Effector memory CD4-positive, alpha-beta T cell (primary cell): ENCODE results near the gene TTLL11.

Source experiments
- DNase-seq, 3 donors: peaks; one replicate each; pipeline ENCODE4 v3.0.0-alpha.2; 2020
- H3K27ac ChIP-seq: 2 replicates; pipeline ENCODE4 v1.7.0; 2013; ENCODE audit warnings: mild to moderate bottlenecking, low read length, moderate library complexity; ENCODE audit not compliant: insufficient read depth, poor library complexity, severe bottlenecking
- H3K27me3 ChIP-seq: replicated peaks from 2 replicates; pipeline ENCODE4 v1.7.0; 2013; ENCODE audit warnings: mild to moderate bottlenecking, low read length; ENCODE audit not compliant: insufficient read depth, control insufficient read depth, poor library complexity, severe bottlenecking
- H3K36me3 ChIP-seq: 2 replicates; pipeline ENCODE4 v1.7.0; 2013; ENCODE audit warnings: mild to moderate bottlenecking, low read length, moderate library complexity; ENCODE audit not compliant: control insufficient read depth, insufficient read depth
- H3K4me1 ChIP-seq: 2 replicates; pipeline ENCODE4 v1.7.0; 2013; ENCODE audit warnings: low read length, mild to moderate bottlenecking; ENCODE audit not compliant: control insufficient read depth, insufficient read depth, poor library complexity, severe bottlenecking
- H3K4me3 ChIP-seq: 2 replicates; pipeline ENCODE4 v1.7.0; 2013; ENCODE audit warnings: low read length, low read depth, mild to moderate bottlenecking; ENCODE audit not compliant: insufficient read depth, poor library complexity, severe bottlenecking
- H3K9me3 ChIP-seq: 2 replicates; pipeline ENCODE4 v1.7.0; 2013; ENCODE audit warnings: mild to moderate bottlenecking, low read length, moderate library complexity; ENCODE audit not compliant: control insufficient read depth

TTLL11 gene

GRCh38 chr9:122031157-122031556 is 62.0 kb downstream of the TTLL11 start:
- Histone ChIP-seq H3K9me3 (no peaks in the 10 kb centered on the region), H3K36me3 (peaks cover 7% of the 10 kb centered on the region), H3K27me3 (no peaks in the 10 kb centered on the region), H3K27ac (no peak overlapping the region), H3K4me1 (no peaks in the 10 kb centered on the region), H3K4me3 (no peak overlapping the region)
- DNase-seq = no peak

GRCh38 chr9:122030357-122030756 is 62.8 kb downstream of the TTLL11 start:
- no peaks in the 10 kb centered on the region for H3K4me1 ChIP-seq
- H3K27ac ChIP-seq = no peak overlapping the region
- no peak for DNase-seq
- no peaks in the 10 kb centered on the region for H3K9me3 ChIP-seq
- H3K27me3 ChIP-seq = no peaks in the 10 kb centered on the region
- H3K4me3 ChIP-seq = no peak overlapping the region
- H3K36me3 ChIP-seq = peaks cover 4% of the 10 kb centered on the region

GRCh38 chr9:122029898-122030297 is 63.2 kb downstream of the TTLL11 start:
- Histone ChIP-seq H3K27me3 (no peaks in the 10 kb centered on the region), H3K4me3 (no peak overlapping the region), H3K36me3 (peaks cover 4% of the 10 kb centered on the region), H3K27ac (no peak overlapping the region), H3K9me3 (no peaks in the 10 kb centered on the region), H3K4me1 (no peaks in the 10 kb centered on the region)
- DNase-seq = no peak

- Histone ChIP-seq H3K4me1 (no peaks in the 10 kb centered on the region), H3K4me3 (no peak overlapping the region), H3K36me3 (peaks cover 4% of the 10 kb centered on the region), H3K27ac (no peak overlapping the region), H3K27me3 (no peaks in the 10 kb centered on the region), H3K9me3 (no peaks in the 10 kb centered on the region)
- no peak for DNase-seq
Measured at GRCh38 chr9:122028089-122028488, 65.0 kb downstream of the TTLL11 start.

GRCh38 chr9:122020398-122020797 is 72.7 kb downstream of the TTLL11 start:
- no peak overlapping the region for H3K4me3 ChIP-seq
- DNase-seq = no peak
- no peaks in the 10 kb centered on the region for H3K4me1 ChIP-seq
- H3K9me3 ChIP-seq = no peaks in the 10 kb centered on the region
- H3K27me3 ChIP-seq = no peaks in the 10 kb centered on the region
- H3K27ac ChIP-seq = no peak overlapping the region
- no peaks in the 10 kb centered on the region for H3K36me3 ChIP-seq

GRCh38 chr9:122016744-122017143 is 76.4 kb downstream of the TTLL11 start:
- Histone ChIP-seq H3K4me1 (no peaks in the 10 kb centered on the region), H3K9me3 (no peaks in the 10 kb centered on the region), H3K27ac (no peak overlapping the region), H3K27me3 (no peaks in the 10 kb centered on the region), H3K4me3 (no peak overlapping the region), H3K36me3 (no peaks in the 10 kb centered on the region)
- no peak for DNase-seq

GRCh38 chr9:122016309-122016708 is 76.8 kb downstream of the TTLL11 start:
- no peak for DNase-seq
- H3K4me3 ChIP-seq = no peak overlapping the region
- H3K27ac ChIP-seq = no peak overlapping the region
- H3K9me3 ChIP-seq = no peaks in the 10 kb centered on the region
- no peaks in the 10 kb centered on the region for H3K36me3 ChIP-seq
- H3K27me3 ChIP-seq = no peaks in the 10 kb centered on the region
- no peaks in the 10 kb centered on the region for H3K4me1 ChIP-seq

GRCh38 chr9:122015170-122015821 is 77.8 kb downstream of the TTLL11 start:
- H3K27ac ChIP-seq = no peak overlapping the region
- H3K36me3 ChIP-seq = no peaks in the 10 kb centered on the region
- no peaks in the 10 kb centered on the region for H3K9me3 ChIP-seq
- H3K4me1 ChIP-seq = no peaks in the 10 kb centered on the region
- no peak for DNase-seq
- no peaks in the 10 kb centered on the region for H3K27me3 ChIP-seq
- no peak overlapping the region for H3K4me3 ChIP-seq

- H3K4me1 ChIP-seq = no peaks in the 10 kb centered on the region
- H3K9me3 ChIP-seq = no peaks in the 10 kb centered on the region
- no peak overlapping the region for H3K4me3 ChIP-seq
- H3K36me3 ChIP-seq = no peaks in the 10 kb centered on the region
- H3K27me3 ChIP-seq = no peaks in the 10 kb centered on the region
- no peak overlapping the region for H3K27ac ChIP-seq
- no peak for DNase-seq
Measured at GRCh38 chr9:122011818-122012498, 81.2 kb downstream of the TTLL11 start.

- Histone ChIP-seq H3K9me3 (no peaks in the 10 kb centered on the region), H3K4me1 (no peaks in the 10 kb centered on the region), H3K27me3 (no peaks in the 10 kb centered on the region), H3K4me3 (no peak overlapping the region), H3K36me3 (no peaks in the 10 kb centered on the region), H3K27ac (no peak overlapping the region)
- no peak for DNase-seq
Measured at GRCh38 chr9:122008559-122008958, 84.5 kb downstream of the TTLL11 start.
